PFSK-1 (cell line): ENCODE data around the gene LTO1.

Experiments used
- FOXP2 ChIP-seq: optimal IDR thresholded peaks from 2 replicates; pipeline ENCODE3; 2011; ENCODE audit warnings: borderline replicate concordance, control low read depth, inconsistent platforms; ENCODE audit not compliant: insufficient read depth; ENCODE audit errors: extremely low read length, extremely low read depth
- POLR2AphosphoS5 ChIP-seq: IDR thresholded peaks from 2 replicates; pipeline ENCODE4 v1.6.1; 2012; ENCODE audit warnings: low read depth, mild to moderate bottlenecking, control low read depth, low read length, moderate library complexity
- SIN3A ChIP-seq: IDR thresholded peaks from 2 replicates; pipeline ENCODE4 v1.6.1; 2012; ENCODE audit warnings: mild to moderate bottlenecking, low read length, moderate library complexity, borderline replicate concordance; ENCODE audit not compliant: insufficient read depth
- TAF1 ChIP-seq: IDR thresholded peaks from 2 replicates; pipeline ENCODE4 v1.6.1; 2012; ENCODE audit warnings: low read length, control low read depth, borderline replicate concordance; ENCODE audit not compliant: insufficient read depth
- TF ChIP-seq, protein P1 (sequence below), 2 experiments: IDR thresholded peaks; 2 replicates each; pipeline versions ENCODE4 v1.6.1 to v1.8.0; 2011 to 2012; ENCODE audit warnings: low read depth in 2 of 2, low read length in 2 of 2, control low read depth in 1 of 2, inconsistent platforms in 1 of 2, mild to moderate bottlenecking in 1 of 2, moderate library complexity in 1 of 2; ENCODE audit not compliant: insufficient read depth in 1 of 2

Gene LTO1

DNA sequence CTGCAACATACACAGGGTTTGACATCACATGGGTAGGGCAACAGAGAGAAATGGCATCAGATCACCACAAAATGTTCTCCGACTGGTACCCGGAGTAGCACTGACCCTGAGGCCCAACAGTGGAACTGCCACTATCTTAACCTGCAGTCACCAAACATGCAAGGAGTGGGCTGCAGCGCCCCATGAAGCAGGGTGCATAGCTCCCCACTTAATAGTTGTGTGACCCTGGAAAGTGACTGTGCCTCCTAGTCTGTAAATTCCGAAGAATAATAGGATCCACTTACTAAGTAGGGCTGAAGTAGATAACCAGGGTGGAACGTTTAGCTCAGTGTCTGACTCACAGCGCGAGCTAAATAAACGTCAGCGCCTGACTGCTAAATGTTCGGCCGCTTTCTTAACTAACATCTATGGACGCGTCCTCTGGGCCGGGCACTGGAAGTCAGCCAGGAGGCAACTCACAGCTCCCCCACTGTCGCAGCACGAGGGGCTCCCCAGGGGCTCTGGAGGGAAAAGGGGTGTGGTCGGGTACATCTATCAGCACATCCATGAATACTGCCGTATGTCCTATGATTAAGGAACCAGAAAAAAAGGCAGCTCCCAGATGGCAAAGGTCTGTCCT lies 777 bp downstream of the LTO1 start:
- TF ChIP-seq, protein P1, sequence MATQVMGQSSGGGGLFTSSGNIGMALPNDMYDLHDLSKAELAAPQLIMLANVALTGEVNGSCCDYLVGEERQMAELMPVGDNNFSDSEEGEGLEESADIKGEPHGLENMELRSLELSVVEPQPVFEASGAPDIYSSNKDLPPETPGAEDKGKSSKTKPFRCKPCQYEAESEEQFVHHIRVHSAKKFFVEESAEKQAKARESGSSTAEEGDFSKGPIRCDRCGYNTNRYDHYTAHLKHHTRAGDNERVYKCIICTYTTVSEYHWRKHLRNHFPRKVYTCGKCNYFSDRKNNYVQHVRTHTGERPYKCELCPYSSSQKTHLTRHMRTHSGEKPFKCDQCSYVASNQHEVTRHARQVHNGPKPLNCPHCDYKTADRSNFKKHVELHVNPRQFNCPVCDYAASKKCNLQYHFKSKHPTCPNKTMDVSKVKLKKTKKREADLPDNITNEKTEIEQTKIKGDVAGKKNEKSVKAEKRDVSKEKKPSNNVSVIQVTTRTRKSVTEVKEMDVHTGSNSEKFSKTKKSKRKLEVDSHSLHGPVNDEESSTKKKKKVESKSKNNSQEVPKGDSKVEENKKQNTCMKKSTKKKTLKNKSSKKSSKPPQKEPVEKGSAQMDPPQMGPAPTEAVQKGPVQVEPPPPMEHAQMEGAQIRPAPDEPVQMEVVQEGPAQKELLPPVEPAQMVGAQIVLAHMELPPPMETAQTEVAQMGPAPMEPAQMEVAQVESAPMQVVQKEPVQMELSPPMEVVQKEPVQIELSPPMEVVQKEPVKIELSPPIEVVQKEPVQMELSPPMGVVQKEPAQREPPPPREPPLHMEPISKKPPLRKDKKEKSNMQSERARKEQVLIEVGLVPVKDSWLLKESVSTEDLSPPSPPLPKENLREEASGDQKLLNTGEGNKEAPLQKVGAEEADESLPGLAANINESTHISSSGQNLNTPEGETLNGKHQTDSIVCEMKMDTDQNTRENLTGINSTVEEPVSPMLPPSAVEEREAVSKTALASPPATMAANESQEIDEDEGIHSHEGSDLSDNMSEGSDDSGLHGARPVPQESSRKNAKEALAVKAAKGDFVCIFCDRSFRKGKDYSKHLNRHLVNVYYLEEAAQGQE (IDR thresholded peaks at IDR 0.05; ENCODE audit: insufficient read depth in 1 of 2, low read depth in 2 of 2, low read length in 2 of 2) = no peak
- no peak for TF ChIP-seq POLR2AphosphoS5
- no peak for TF ChIP-seq TAF1
- no peak for TF ChIP-seq FOXP2
- TF ChIP-seq SIN3A = no peak

DNA sequence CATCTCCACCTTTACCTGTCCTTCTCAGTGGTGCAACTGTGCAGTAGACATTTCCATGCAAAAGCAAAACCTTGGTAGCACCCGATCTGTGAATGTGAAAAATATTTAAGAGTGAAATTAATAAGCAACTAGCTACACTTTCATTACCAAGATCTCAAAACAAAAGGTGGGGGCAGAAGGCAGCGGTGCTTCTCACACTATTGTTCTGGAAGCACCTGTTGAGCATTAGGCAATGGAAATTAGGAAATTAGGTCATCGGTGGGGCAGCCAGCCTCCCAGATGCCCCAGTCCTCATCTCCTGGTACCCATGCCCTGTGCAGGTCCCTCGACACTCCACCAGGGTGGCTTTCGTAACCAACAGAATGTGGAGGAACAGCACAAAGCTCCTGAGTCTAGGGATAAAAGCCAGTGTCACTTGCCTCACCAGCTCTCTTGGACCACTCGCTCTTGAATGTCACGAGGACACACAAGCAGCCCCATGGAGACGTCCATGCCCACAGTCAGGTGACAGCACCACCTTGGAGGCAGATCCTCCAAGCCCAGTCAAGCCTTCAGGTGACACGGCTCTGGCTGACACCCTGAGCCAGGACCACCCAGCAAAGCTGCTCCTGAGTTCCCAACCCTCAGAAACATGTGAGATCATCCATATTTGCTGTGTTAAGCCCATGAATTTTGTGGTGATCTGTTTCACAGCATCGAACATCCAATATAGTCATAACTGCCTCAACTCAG lies 3.3 kb downstream of the LTO1 start:
- no peak for TF ChIP-seq FOXP2
- TF ChIP-seq TAF1 = no peak

DNA sequence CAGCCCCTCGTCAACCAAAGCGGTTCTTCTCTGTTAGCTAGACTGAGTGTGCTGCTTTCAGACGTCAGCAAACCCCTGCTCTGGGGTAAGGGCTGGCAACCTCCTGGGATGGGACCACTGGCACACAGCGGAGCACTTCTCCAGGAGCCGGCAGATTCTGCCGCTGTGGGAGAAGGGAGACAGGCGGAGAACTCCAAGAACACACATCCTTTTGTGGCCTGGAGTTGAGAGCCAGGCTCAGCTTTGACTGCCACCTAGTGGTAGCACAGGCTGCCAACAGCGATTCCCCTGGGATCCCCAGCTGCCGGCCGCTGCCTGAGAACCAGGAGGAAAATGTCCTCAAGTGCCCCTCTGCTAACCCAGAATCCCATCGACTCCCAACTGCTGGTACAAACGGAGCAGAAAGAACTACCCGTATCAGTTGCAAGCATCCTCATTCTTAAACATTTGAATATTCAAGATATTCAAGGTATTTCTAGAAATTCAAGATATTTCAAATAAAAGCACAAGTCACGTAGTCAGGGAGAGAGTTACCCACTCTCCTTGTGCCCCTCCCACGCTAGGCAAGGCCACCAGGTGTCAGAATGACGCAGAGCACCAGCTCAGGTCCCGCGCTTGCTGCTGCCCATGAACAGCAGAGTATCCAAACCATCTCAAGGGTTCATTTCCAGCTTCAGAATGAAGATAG lies 4.9 kb downstream of the LTO1 start:
- TF ChIP-seq, protein P1 (IDR thresholded peaks at IDR 0.05; ENCODE audit: insufficient read depth in 1 of 2, low read depth in 2 of 2, low read length in 2 of 2) = no peak
- peak; percentile 68 for TF ChIP-seq FOXP2

DNA sequence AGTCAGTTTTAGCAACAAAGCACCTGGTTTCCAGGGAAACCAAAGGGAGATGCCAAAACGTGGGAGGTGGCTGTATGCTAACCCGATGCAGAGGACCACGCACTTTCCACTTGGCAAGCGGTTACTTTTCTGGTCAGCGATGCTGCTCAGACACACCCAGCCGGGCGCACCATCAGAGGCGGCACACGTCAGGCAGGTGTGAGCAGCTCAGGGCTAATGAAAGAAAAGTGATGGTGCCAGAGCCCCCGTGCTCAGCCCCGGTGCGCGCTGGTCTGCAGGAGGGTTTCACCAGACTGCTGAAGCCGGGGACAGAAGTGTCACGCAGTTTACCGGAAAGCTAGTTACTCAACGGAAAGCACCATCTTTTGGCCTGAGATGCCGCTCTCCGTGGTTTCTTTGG lies 5.7 kb downstream of the LTO1 start:
- TF ChIP-seq FOXP2 = no peak

DNA sequence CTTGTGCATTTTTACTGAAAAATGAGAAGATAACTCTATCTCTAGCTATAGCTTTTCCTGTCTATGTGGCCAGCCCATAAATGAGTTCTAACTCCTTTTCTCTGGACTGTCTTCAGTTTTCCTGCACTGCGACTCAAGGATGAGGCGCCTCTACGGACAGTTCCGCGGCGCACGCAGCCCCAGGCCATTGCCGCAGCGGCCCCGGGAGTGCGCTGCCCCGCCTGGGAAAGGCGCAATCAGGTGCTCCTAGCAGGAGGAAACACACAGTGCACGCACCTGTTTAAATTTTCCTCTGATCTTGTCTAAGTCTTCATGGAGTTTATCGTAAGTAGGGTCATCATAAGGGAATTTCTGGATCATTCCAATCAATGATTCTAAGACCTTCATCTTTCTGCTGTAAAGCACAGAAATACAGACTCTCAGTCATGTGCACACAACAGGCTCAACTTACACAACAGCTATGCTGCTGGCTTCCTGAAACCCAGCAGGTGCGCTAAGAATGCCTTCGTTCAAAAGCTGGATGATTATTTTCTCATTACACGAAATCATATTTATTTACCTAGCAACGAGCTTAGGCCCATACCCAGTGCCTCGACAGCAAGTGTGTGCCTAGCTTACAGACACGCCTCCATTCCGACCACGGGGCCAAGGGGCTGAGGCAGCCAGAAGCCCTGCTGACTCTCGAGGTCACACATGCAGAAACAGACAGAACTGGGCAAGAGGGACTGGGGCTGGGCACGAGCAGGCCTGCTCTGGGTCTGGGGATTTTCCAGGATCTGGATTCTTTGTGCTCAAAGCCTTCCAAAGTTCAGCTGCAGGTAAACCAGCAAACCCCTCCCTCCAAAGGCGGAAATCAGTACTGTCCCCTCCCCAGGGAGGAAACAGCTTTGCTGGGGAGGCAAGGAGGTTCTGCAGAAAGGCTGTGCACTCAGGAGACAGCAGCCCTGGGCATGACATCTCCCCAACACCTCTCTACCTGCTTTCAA lies 7.2 kb downstream of the LTO1 start:
- TF ChIP-seq SIN3A = no peak
- no peak for TF ChIP-seq TAF1
- TF ChIP-seq FOXP2 = no peak
- TF ChIP-seq, protein P1 (IDR thresholded peaks at IDR 0.05; ENCODE audit: insufficient read depth in 1 of 2, low read depth in 2 of 2, low read length in 2 of 2) = no peak
- TF ChIP-seq POLR2AphosphoS5 = no peak
